Neuronal stem cell (in vitro differentiated cells): ENCODE results near the gene AMOTL2.

Source experiments
- DNase-seq: peaks from one replicate; pipeline ENCODE4 v3.0.0-alpha.2; 2013; ENCODE audit warnings: low spot score
- H2AFZ ChIP-seq: one replicate; pipeline ENCODE4 v1.6.1; 2013; ENCODE audit warnings: mild to moderate bottlenecking, low read length, inconsistent platforms
- H2AK5ac ChIP-seq: 2 replicates; pipeline ENCODE4 v1.6.1; 2013; ENCODE audit warnings: low read depth, mild to moderate bottlenecking, inconsistent platforms, low read length, moderate library complexity, mixed read lengths
- H2BK120ac ChIP-seq: 2 replicates; pipeline ENCODE4 v1.6.1; 2013; ENCODE audit warnings: low read depth, mild to moderate bottlenecking, inconsistent platforms, low read length, moderate library complexity, mixed read lengths
- H2BK12ac ChIP-seq: one replicate; pipeline ENCODE4 v1.6.1; 2013; ENCODE audit warnings: low read length, inconsistent platforms
- H2BK15ac ChIP-seq: 2 replicates; pipeline ENCODE4 v1.6.1; 2013; ENCODE audit warnings: mild to moderate bottlenecking, low read length, inconsistent platforms, mixed read lengths
- H2BK5ac ChIP-seq: one replicate; pipeline ENCODE4 v1.6.1; 2013; ENCODE audit warnings: inconsistent platforms, mild to moderate bottlenecking, low read length, moderate library complexity
- H3K14ac ChIP-seq: one replicate; pipeline ENCODE4 v1.6.1; 2013; ENCODE audit warnings: low read length, inconsistent platforms
- H3K18ac ChIP-seq: 2 replicates; pipeline ENCODE4 v1.6.1; 2013; ENCODE audit warnings: low read length, inconsistent platforms
- H3K23ac ChIP-seq: 2 replicates; pipeline ENCODE4 v1.6.1; 2013; ENCODE audit warnings: low read depth, mild to moderate bottlenecking, mixed read lengths, low read length, inconsistent platforms; ENCODE audit not compliant: poor library complexity
- H3K27ac ChIP-seq: replicated peaks from 3 replicates; pipeline ENCODE4 v1.5.1; 2013; ENCODE audit warnings: low read length, inconsistent platforms
- H3K27me3 ChIP-seq, 3 experiments: 2 replicates each; pipeline ENCODE4 v1.6.1; 2013; ENCODE audit warnings: low read length in 3 of 3, mild to moderate bottlenecking in 2 of 3, inconsistent platforms in 1 of 3, low read depth in 1 of 3, mixed read lengths in 1 of 3, moderate library complexity in 1 of 3; ENCODE audit not compliant: control insufficient read depth in 3 of 3, insufficient read depth in 3 of 3
- H3K36me3 ChIP-seq, 2 donors: replicated peaks in 1 of 2; 2 replicates each; pipeline ENCODE4 v1.6.1; 2013; ENCODE audit warnings: low read length in 2 of 2; ENCODE audit not compliant: control insufficient read depth in 2 of 2, insufficient read depth in 2 of 2
- H3K4ac ChIP-seq: 2 replicates; pipeline ENCODE4 v1.6.1; 2013; ENCODE audit warnings: inconsistent platforms, mild to moderate bottlenecking, low read length, moderate library complexity
- H3K4me1 ChIP-seq, 2 donors: 1 replicate in 1 of 2; 2 replicates in 1 of 2; pipeline ENCODE4 v1.6.1; 2013; ENCODE audit warnings: low read length in 2 of 2, low read depth in 1 of 2; ENCODE audit not compliant: control insufficient read depth in 2 of 2, insufficient read depth in 1 of 2
- H3K4me2 ChIP-seq: one replicate; pipeline ENCODE4 v1.6.1; 2013; ENCODE audit warnings: mild to moderate bottlenecking, low read length, inconsistent platforms; ENCODE audit not compliant: insufficient read depth, poor library complexity, severe bottlenecking
- H3K4me3 ChIP-seq, 2 donors: 2 replicates each; pipeline ENCODE4 v1.5.1; 2013; ENCODE audit warnings: low read length in 2 of 2, mild to moderate bottlenecking in 2 of 2, inconsistent platforms in 1 of 2, moderate library complexity in 1 of 2
- H3K79me1 ChIP-seq: one replicate; pipeline ENCODE4 v1.6.1; 2013; ENCODE audit warnings: low read depth, mild to moderate bottlenecking, inconsistent platforms, low read length, moderate library complexity
- H3K9ac ChIP-seq: one replicate; pipeline ENCODE4 v1.6.1; 2013; ENCODE audit warnings: mild to moderate bottlenecking, low read depth, low read length, inconsistent platforms; ENCODE audit not compliant: poor library complexity
- H3K9me3 ChIP-seq, 2 donors: replicated peaks in 1 of 2; 2 replicates each; pipeline versions ENCODE3 to v1.6.1; 2013; ENCODE audit warnings: low read length in 2 of 2, mild to moderate bottlenecking in 2 of 2, inconsistent platforms in 1 of 2, low read depth in 1 of 2, mixed read lengths in 1 of 2, moderate library complexity in 1 of 2; ENCODE audit not compliant: control insufficient read depth in 2 of 2, insufficient read depth in 1 of 2
- H4K8ac ChIP-seq: one replicate; pipeline ENCODE4 v1.6.1; 2013; ENCODE audit warnings: low read depth, mild to moderate bottlenecking, inconsistent platforms, low read length, moderate library complexity
- H4K91ac ChIP-seq: one replicate; pipeline ENCODE4 v1.6.1; 2013; ENCODE audit warnings: low read length, low read depth, mild to moderate bottlenecking, inconsistent platforms; ENCODE audit not compliant: poor library complexity
- WGBS, 2 donors: extraction: QIAGEN DNeasy Blood & Tissue Kit; methylation state at CpG; one replicate each; pipeline ENCODE4 v1.1.7; 2013; ENCODE audit warnings: missing lambda C conversion rate in 2 of 2, mixed read lengths in 1 of 2; ENCODE audit not compliant: insufficient read length in 2 of 2, insufficient replicate concordance in 1 of 2; ENCODE audit errors: extremely low coverage in 2 of 2; 5-methylcytosine and 5-hydroxymethylcytosine counted together

The AMOTL2 gene

GRCh38 chr3:134366221-134366927 lies 7.9 kb downstream of the AMOTL2 start:
- Histone ChIP-seq H3K36me3 (peaks cover 88 to 98% of the 10 kb centered on the region in 2 donors), H2BK12ac (no peak overlapping the region), H2BK120ac (no peak overlapping the region), H3K4ac (no peak overlapping the region), H3K4me3 (no peak overlapping the region), H3K9me3 (no peaks in the 10 kb centered on the region), H3K4me1 (peaks cover 10 to 65% of the 10 kb centered on the region in 2 donors), H3K79me1 (peaks cover 21% of the 10 kb centered on the region), H3K14ac (no peak overlapping the region), H2BK5ac (no peak overlapping the region), H2AK5ac (no peak overlapping the region), H3K4me2 (no peak overlapping the region), H3K18ac (no peak overlapping the region), H2AFZ (no peak overlapping the region), H3K9ac (no peak overlapping the region), H3K27me3 (no peaks in the 10 kb centered on the region), H3K27ac (peak overlapping the region; percentile 40), H3K23ac (no peak overlapping the region), H2BK15ac (no peak overlapping the region), H4K91ac (no peak overlapping the region), H4K8ac (no peak overlapping the region)
- no CpG with 5 or more reads among the region's 13 CpGs for WGBS, 2 donors
- DNase-seq, result no peak

- Histone ChIP-seq H3K4me2 (no peak overlapping the region), H3K36me3 (peaks cover 86 to 98% of the 10 kb centered on the region in 2 donors), H4K8ac (no peak overlapping the region), H2BK15ac (no peak overlapping the region), H2BK120ac (no peak overlapping the region), H3K9me3 (no peaks in the 10 kb centered on the region), H3K4me1 (peaks cover 10 to 59% of the 10 kb centered on the region in 2 donors), H2AFZ (no peak overlapping the region), H3K23ac (no peak overlapping the region), H3K14ac (no peak overlapping the region), H3K79me1 (peaks cover 18% of the 10 kb centered on the region), H3K18ac (no peak overlapping the region), H4K91ac (no peak overlapping the region), H2BK12ac (no peak overlapping the region), H3K4ac (no peak overlapping the region), H3K27me3 (no peaks in the 10 kb centered on the region), H3K27ac (peak overlapping the region; percentile 92), H3K4me3 (no peak overlapping the region), H3K9ac (no peak overlapping the region), H2BK5ac (no peak overlapping the region), H2AK5ac (no peak overlapping the region)
- DNase-seq, result no peak
- WGBS, 2 donors, result no CpG with 5 or more reads among the region's 4 CpGs
Observed at GRCh38 chr3:134365766-134366065, 8.5 kb downstream of the AMOTL2 start.

- Histone ChIP-seq H4K8ac (no peak overlapping the region), H3K79me1 (peaks cover 19% of the 10 kb centered on the region), H3K23ac (no peak overlapping the region), H3K14ac (no peak overlapping the region), H2BK120ac (no peak overlapping the region), H2BK15ac (peak overlapping the region; percentile 23), H3K27me3 (no peaks in the 10 kb centered on the region), H3K4me3 (no peak overlapping the region), H3K18ac (no peak overlapping the region), H4K91ac (no peak overlapping the region), H3K36me3 (peaks cover 86 to 98% of the 10 kb centered on the region in 2 donors), H2AK5ac (no peak overlapping the region), H3K9me3 (no peaks in the 10 kb centered on the region), H3K4me1 (peaks cover 7 to 55% of the 10 kb centered on the region in 2 donors), H2AFZ (no peak overlapping the region), H2BK12ac (no peak overlapping the region), H3K4me2 (peak overlapping the region; percentile 43), H2BK5ac (peak overlapping the region; percentile 7), H3K4ac (no peak overlapping the region), H3K27ac (peak overlapping the region; percentile 92), H3K9ac (no peak overlapping the region)
- no CpG with 5 or more reads among the region's 8 CpGs for WGBS, 2 donors
- no peak for DNase-seq
Observed at GRCh38 chr3:134364936-134365765, 9.1 kb downstream of the AMOTL2 start.
